Activated T-helper 2 cell treated with anti-CD3 and anti-CD28 coated beads, Interferon-gamma antibody, Interleukin-2, Interleukin-4, amounts not matched to agents 10 μg/mL and 5 μg/mL and 100 μg/mL, durations not matched to agents 14 hours and 24 hours and 36 hours (primary cell): ENCODE measurements around the gene PAPPA. TPM values are rescaled to one million over a fixed set of nuclear protein-coding genes. Genes with fewer than 3 reads are reported as not detected.

Experiments used
- DNase-seq: peaks from one replicate; pipeline ENCODE4 v3.0.0; 2021; ENCODE audit warnings: low spot score
- H3K27ac Mint-ChIP-seq: one replicate; pipeline ENCODE4 v1.8.0; 2021; ENCODE audit warnings: mixed read lengths
- H3K27me3 Mint-ChIP-seq: one replicate; pipeline ENCODE4 v1.8.0; 2021; ENCODE audit warnings: low read depth, mixed read lengths
- H3K36me3 Mint-ChIP-seq: one replicate; pipeline ENCODE4 v1.8.0; 2021; ENCODE audit warnings: low read depth, mixed read lengths
- H3K4me1 Mint-ChIP-seq: one replicate; pipeline ENCODE4 v1.8.0; 2021; ENCODE audit warnings: low read depth, mixed read lengths
- H3K4me3 Mint-ChIP-seq: one replicate; pipeline ENCODE4 v1.8.0; 2021; ENCODE audit warnings: low read depth, mild to moderate bottlenecking, moderate library complexity, mixed read lengths
- H3K9me3 Mint-ChIP-seq: one replicate; pipeline ENCODE4 v1.8.0; 2021; ENCODE audit warnings: mixed read lengths
- intact Hi-C: fragments of 100-400 bp; cut with micrococcal nuclease; formaldehyde crosslinking; loops from one replicate; pipeline ENCODE4 v1.15.1; 2023
- total RNA-seq: library from RNA; stranded (reverse); gene quantifications from 2 replicates; pipeline ENCODE4 v1.2.3, GENCODE V29; 2022

PAPPA gene
- total RNA-seq, 1 donor from 2014 or later, result not detected

DNA sequence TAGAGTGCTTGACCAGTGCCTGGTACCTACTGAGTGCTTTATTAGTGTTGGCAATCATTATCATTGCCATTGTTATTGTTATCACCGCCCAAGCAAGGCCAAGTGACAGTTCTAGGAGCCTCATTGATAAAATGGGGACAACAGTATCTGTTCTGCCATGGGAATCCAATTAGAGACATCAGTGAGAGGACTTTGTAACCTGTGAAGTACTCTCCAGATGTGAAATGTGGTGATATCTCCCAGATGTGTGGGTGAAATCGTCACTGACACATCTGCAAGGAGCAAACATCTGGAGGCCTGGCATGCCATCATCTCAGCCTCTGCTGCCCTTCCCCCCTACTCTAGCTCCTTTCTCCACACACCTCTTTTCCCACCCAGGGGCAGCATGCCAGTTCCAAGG lies 260.8 kb downstream of the PAPPA start:
- no peaks in the 10 kb centered on the region for H3K36me3 Mint-ChIP-seq
- H3K4me1 Mint-ChIP-seq, result no peaks in the 10 kb centered on the region
- H3K27ac Mint-ChIP-seq, result no peak overlapping the region
- intact Hi-C loops, result no loop called here
- H3K9me3 Mint-ChIP-seq, result no peaks in the 10 kb centered on the region
- no peak for DNase-seq
- no peak overlapping the region for H3K4me3 Mint-ChIP-seq
- no peaks in the 10 kb centered on the region for H3K27me3 Mint-ChIP-seq

DNA sequence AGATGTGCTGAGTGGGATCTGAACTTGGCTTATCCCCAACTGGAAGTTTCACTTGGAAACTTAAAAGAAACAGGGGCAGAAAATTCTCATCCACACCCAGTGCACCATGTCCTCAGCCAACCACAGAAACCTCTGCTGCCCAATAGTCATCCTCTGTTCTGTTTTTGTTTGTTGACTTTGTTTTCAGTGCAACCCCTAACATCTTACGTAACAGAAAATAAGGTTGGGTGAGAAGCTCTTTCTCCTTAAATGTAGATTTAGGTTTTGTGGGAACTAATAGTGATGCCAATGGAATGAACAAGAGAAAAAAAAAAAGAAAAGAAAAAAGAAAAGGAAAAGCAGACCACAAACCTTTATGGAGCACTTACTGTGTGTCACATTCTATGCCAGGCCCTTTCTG lies 262.8 kb downstream of the PAPPA start:
- Mint-ChIP-seq H3K36me3 (no peaks in the 10 kb centered on the region), H3K4me3 (no peak overlapping the region), H3K4me1 (no peaks in the 10 kb centered on the region), H3K27ac (no peak overlapping the region), H3K9me3 (no peaks in the 10 kb centered on the region), H3K27me3 (no peaks in the 10 kb centered on the region)
- no peak for DNase-seq
- intact Hi-C loops, result no loop called here

DNA sequence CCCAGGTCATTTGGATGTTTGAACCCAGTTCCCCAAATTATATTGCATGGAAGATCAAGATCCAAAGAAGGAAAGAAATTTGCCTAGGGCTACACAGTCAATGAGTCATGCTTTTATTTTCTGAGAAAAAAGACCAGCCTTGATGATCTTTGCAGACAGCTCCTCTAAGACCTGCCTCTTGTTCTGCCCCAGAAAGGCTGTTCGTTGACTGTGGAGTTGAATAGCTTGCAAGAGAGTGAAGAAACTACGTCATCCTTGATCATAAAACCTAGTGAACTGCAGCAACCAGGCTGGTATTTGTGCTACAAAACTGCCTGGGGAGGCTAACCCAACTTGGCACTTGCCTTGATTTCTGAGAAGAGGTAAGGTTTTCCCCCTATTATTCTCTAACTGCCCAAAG lies 263.9 kb downstream of the PAPPA start:
- Mint-ChIP-seq H3K9me3 (no peaks in the 10 kb centered on the region), H3K4me1 (no peaks in the 10 kb centered on the region), H3K27ac (no peak overlapping the region), H3K4me3 (no peak overlapping the region), H3K27me3 (no peaks in the 10 kb centered on the region), H3K36me3 (no peaks in the 10 kb centered on the region)
- intact Hi-C loops, result no loop called here
- no peak for DNase-seq

- Mint-ChIP-seq H3K36me3 (no peaks in the 10 kb centered on the region), H3K27ac (no peak overlapping the region), H3K27me3 (no peaks in the 10 kb centered on the region), H3K4me1 (no peaks in the 10 kb centered on the region), H3K4me3 (no peak overlapping the region), H3K9me3 (no peaks in the 10 kb centered on the region)
- no peak for DNase-seq
- intact Hi-C loops, result no loop called here
Observed at GRCh38 chr9:116419181-116419580, 265.6 kb downstream of the PAPPA start.

GRCh38 chr9:116420993-116421538 lies 267.5 kb downstream of the PAPPA start:
- Mint-ChIP-seq H3K4me1 (no peaks in the 10 kb centered on the region), H3K4me3 (no peak overlapping the region)

DNA sequence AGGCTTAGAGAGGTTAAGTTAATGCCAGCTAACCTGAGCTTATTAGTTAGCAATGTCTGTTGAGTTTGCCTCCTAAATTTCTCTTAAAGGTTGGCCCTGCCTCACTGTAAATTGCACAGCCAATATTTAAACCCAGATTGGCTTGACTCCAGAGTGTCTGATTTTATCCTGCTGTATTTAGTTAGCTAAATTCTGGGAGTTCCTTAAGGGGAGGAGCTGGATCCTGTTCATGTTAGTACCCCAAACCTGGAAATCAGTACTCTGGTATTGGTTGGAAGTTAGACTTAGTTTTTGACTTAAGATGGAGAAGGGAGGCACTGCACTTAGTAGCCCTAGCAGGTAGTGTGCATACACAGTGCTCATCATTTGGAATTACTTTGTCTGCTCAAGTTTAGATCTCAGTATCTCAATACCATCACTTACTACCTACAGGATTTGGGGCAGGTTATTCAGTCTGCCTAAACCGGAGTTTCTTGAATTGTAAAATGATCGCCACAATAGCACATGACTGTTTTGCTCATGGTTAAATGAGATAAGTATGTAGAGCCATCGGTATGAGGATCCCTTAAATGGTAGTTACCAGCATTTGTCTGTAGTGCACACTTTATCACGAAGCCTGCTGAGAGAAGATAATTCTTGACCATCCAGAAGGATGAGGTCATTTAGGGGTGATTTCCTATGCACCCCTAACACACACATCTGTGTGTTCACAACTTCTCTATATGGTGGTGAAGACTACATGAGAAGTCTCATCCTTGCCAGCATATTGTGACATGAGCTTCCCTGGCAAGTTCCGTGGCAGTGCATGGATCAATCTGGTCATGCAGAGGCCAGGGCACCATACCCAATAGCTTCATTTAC lies 268.8 kb downstream of the PAPPA start:
- Mint-ChIP-seq H3K4me1 (no peaks in the 10 kb centered on the region), H3K36me3 (no peaks in the 10 kb centered on the region), H3K4me3 (no peak overlapping the region), H3K27me3 (no peaks in the 10 kb centered on the region), H3K27ac (no peak overlapping the region), H3K9me3 (no peaks in the 10 kb centered on the region)
- intact Hi-C loops, result no loop called here
- no peak for DNase-seq

More at GRCh38 chr9:116420993-116421538, 267.5 kb downstream of the PAPPA start:
- Mint-ChIP-seq H3K9me3 (no peaks in the 10 kb centered on the region), H3K36me3 (no peaks in the 10 kb centered on the region), H3K27me3 (no peaks in the 10 kb centered on the region), H3K27ac (no peak overlapping the region)
- DNase-seq, result no peak
- intact Hi-C loops, result no loop called here

- Mint-ChIP-seq H3K4me3 (no peak overlapping the region), H3K9me3 (no peaks in the 10 kb centered on the region), H3K27me3 (no peaks in the 10 kb centered on the region), H3K36me3 (no peaks in the 10 kb centered on the region), H3K4me1 (no peaks in the 10 kb centered on the region), H3K27ac (no peak overlapping the region)
- intact Hi-C loops, result no loop called here
- DNase-seq, result no peak
Observed at GRCh38 chr9:116423149-116423548, 269.6 kb downstream of the PAPPA start.

DNA sequence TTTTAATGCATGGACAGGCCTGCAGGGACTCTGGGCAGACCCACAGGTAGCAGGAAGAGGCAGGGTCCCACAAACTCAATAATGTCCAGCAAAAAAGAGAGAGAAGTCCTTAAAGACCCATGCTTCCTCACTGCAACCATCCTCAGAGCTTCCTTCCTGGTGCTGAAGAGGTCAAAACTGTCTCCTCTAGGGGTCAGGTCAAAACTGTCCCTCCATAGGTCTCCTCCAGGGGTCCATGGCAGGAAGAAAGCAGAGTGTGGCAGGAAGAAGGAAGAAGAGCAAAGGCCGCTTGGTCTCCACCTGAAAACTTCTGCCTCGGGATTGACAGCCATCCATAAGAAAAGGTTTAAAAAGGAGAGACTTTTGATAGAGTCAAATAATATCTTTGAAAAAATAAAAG lies 271.7 kb downstream of the PAPPA start:
- no peaks in the 10 kb centered on the region for H3K4me1 Mint-ChIP-seq

GRCh38 chr9:116430849-116431248 lies 277.3 kb downstream of the PAPPA start:
- Mint-ChIP-seq H3K27ac (no peak overlapping the region), H3K36me3 (no peaks in the 10 kb centered on the region), H3K4me1 (no peaks in the 10 kb centered on the region), H3K27me3 (no peaks in the 10 kb centered on the region), H3K9me3 (no peaks in the 10 kb centered on the region), H3K4me3 (no peak overlapping the region)
- DNase-seq, result no peak
- intact Hi-C loops, result no loop called here

More for the DNA sequence above, 271.7 kb downstream of the PAPPA start:
- H3K4me3 Mint-ChIP-seq, result no peak overlapping the region
- H3K27ac Mint-ChIP-seq, result no peak overlapping the region
- intact Hi-C loops, result no loop called here
- H3K9me3 Mint-ChIP-seq, result no peaks in the 10 kb centered on the region
- DNase-seq, result no peak
- H3K36me3 Mint-ChIP-seq, result no peaks in the 10 kb centered on the region
- no peaks in the 10 kb centered on the region for H3K27me3 Mint-ChIP-seq

DNA sequence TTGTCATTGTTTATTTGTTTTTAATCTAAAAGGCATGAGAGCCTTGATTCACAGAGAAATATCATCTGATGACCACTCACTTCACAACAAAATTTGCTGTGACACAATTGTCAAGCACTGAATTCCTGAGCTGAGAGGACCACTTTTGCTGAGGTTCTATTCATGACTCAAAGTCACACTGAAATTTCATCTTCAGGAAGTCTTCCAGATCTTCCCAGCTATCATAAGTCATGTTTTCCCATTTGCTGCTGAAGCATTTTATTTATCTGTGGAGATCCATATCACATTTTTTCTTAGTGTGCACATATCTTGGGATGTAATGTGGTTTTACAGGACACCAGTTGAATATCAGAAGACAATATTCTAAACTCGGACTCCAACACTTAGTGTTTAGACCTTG lies 278.5 kb downstream of the PAPPA start:
- H3K4me1 Mint-ChIP-seq, result no peaks in the 10 kb centered on the region
- intact Hi-C loops, result no loop called here
- no peaks in the 10 kb centered on the region for H3K9me3 Mint-ChIP-seq
- no peak overlapping the region for H3K27ac Mint-ChIP-seq
- no peak overlapping the region for H3K4me3 Mint-ChIP-seq
- no peaks in the 10 kb centered on the region for H3K27me3 Mint-ChIP-seq
- no peaks in the 10 kb centered on the region for H3K36me3 Mint-ChIP-seq
- no peak for DNase-seq

DNA sequence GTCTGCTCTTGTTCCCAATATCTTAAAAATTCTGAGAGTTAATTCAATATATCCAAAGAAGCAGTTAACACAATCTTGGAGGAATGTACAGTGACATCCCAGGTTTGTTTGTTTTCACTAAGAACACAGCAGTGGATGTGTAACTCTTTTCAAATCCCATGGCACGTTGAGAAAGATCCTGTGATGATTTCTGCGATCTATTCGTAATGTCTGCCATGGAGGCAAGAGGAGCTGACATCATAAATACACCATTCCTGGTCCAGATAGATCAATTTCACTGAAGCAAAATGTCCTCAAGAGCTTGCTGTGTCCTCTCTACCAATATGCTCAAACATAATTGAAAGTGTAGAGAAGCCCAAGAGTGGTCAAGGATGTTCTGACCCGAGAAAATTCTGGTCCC lies 280.7 kb downstream of the PAPPA start:
- intact Hi-C loops, result no loop called here
- H3K27me3 Mint-ChIP-seq, result no peaks in the 10 kb centered on the region
- DNase-seq, result no peak
- no peaks in the 10 kb centered on the region for H3K9me3 Mint-ChIP-seq
- H3K36me3 Mint-ChIP-seq, result no peaks in the 10 kb centered on the region
- H3K27ac Mint-ChIP-seq, result no peak overlapping the region
- H3K4me1 Mint-ChIP-seq, result no peaks in the 10 kb centered on the region
- H3K4me3 Mint-ChIP-seq, result no peak overlapping the region

- intact Hi-C loops, result no loop called here
- Mint-ChIP-seq H3K4me1 (no peaks in the 10 kb centered on the region), H3K9me3 (no peaks in the 10 kb centered on the region), H3K36me3 (no peaks in the 10 kb centered on the region), H3K4me3 (no peak overlapping the region), H3K27me3 (no peaks in the 10 kb centered on the region), H3K27ac (no peak overlapping the region)
- no peak for DNase-seq
Observed at GRCh38 chr9:116435706-116436105, 282.1 kb downstream of the PAPPA start.

- Mint-ChIP-seq H3K27me3 (no peaks in the 10 kb centered on the region), H3K27ac (no peak overlapping the region), H3K4me1 (no peaks in the 10 kb centered on the region), H3K4me3 (no peak overlapping the region), H3K36me3 (no peaks in the 10 kb centered on the region), H3K9me3 (no peaks in the 10 kb centered on the region)
- intact Hi-C loops, result no loop called here
- no peak for DNase-seq
Observed at GRCh38 chr9:116436121-116436520, 282.5 kb downstream of the PAPPA start.
